Liver (tissue), 9 donors: ENCODE results near the gene ST6GALNAC3. TPM values are rescaled to one million over a fixed set of nuclear protein-coding genes. Genes with fewer than 3 reads are reported as not detected.

Experiments
- DNase-seq: peaks from one replicate; pipeline ENCODE4 v3.0.0-alpha.2; 2017; ENCODE audit warnings: low spot score
- H3K27ac ChIP-seq, 2 donors: one replicate each; pipeline ENCODE4 v1.7.0; 2013; ENCODE audit warnings: inconsistent platforms in 2 of 2, low read length in 2 of 2, control low read depth in 1 of 2, low read depth in 1 of 2, mild to moderate bottlenecking in 1 of 2
- H3K27me3 ChIP-seq, 4 donors: one replicate each; pipeline versions ENCODE4 v1.6.1 to v1.7.0; 2013; ENCODE audit warnings: low read length in 3 of 4, inconsistent platforms in 1 of 4, mild to moderate bottlenecking in 1 of 4, moderate library complexity in 1 of 4; ENCODE audit not compliant: control insufficient read depth in 4 of 4, insufficient read depth in 4 of 4
- H3K36me3 ChIP-seq, 4 donors: one replicate each; pipeline versions ENCODE4 v1.6.1 to v1.7.0; 2013; ENCODE audit warnings: low read length in 3 of 4, mild to moderate bottlenecking in 3 of 4, low read depth in 1 of 4, moderate library complexity in 1 of 4; ENCODE audit not compliant: control insufficient read depth in 4 of 4, insufficient read depth in 3 of 4
- H3K4me1 ChIP-seq, 4 donors: one replicate each; pipeline versions ENCODE4 v1.6.1 to v1.7.0; 2013; ENCODE audit warnings: low read length in 3 of 4, mild to moderate bottlenecking in 3 of 4, moderate library complexity in 1 of 4; ENCODE audit not compliant: control insufficient read depth in 4 of 4, insufficient read depth in 4 of 4
- H3K4me3 ChIP-seq, 3 donors: one replicate each; pipeline versions ENCODE4 v1.6.1 to v1.7.0; 2013; ENCODE audit warnings: low read length in 3 of 3, control low read depth in 1 of 3, low read depth in 1 of 3, mild to moderate bottlenecking in 1 of 3
- H3K9ac ChIP-seq, 2 donors: one replicate each; pipeline ENCODE4 v1.7.0; 2013; ENCODE audit warnings: low read length in 2 of 2, mild to moderate bottlenecking in 2 of 2, moderate library complexity in 2 of 2, control low read depth in 1 of 2, low read depth in 1 of 2
- H3K9me3 ChIP-seq, 4 donors: one replicate each; pipeline versions ENCODE4 v1.6.1 to v1.7.0; 2013; ENCODE audit warnings: low read length in 3 of 4; ENCODE audit not compliant: control insufficient read depth in 4 of 4
- EGR1 ChIP-seq, 2 donors: IDR thresholded peaks; 2 replicates each; pipeline ENCODE4 v1.6.1; 2016 to 2018; ENCODE audit warnings: antibody characterized with exemption in 2 of 2, low read depth in 2 of 2
- FOXA1 ChIP-seq: IDR thresholded peaks from 2 replicates; pipeline ENCODE4 v1.6.1; 2016; ENCODE audit warnings: antibody characterized with exemption
- FOXA2 ChIP-seq: IDR thresholded peaks from 2 replicates; pipeline ENCODE4 v1.6.1; 2016; ENCODE audit warnings: antibody characterized with exemption
- GABPA ChIP-seq, 2 donors: IDR thresholded peaks in 1 of 2; conservative IDR thresholded peaks in 1 of 2; 2 replicates each; pipeline ENCODE4 v1.6.1; 2016; ENCODE audit warnings: antibody characterized with exemption in 2 of 2, mild to moderate bottlenecking in 1 of 2, moderate library complexity in 1 of 2
- HNF4A ChIP-seq, 2 donors: conservative IDR thresholded peaks; 2 replicates each; pipeline ENCODE4 v1.6.1; 2016; ENCODE audit warnings: antibody characterized with exemption in 2 of 2, mild to moderate bottlenecking in 2 of 2
- HNF4G ChIP-seq: IDR thresholded peaks from 2 replicates; pipeline ENCODE4 v1.6.1; 2016; ENCODE audit warnings: antibody characterized with exemption
- JUND ChIP-seq, 2 donors: IDR thresholded peaks; 2 replicates each; pipeline ENCODE4 v1.6.1; 2016; ENCODE audit warnings: antibody characterized with exemption in 2 of 2
- NR2F2 ChIP-seq: IDR thresholded peaks from 2 replicates; pipeline ENCODE4 v1.6.1; 2016; ENCODE audit warnings: antibody characterized with exemption
- RAD21 ChIP-seq, 2 donors: IDR thresholded peaks; 2 replicates each; pipeline ENCODE4 v1.6.1; 2016; ENCODE audit warnings: antibody characterized with exemption in 2 of 2, mild to moderate bottlenecking in 2 of 2
- REST ChIP-seq: IDR thresholded peaks from 2 replicates; pipeline ENCODE4 v1.6.1; 2016; ENCODE audit warnings: antibody characterized with exemption, mild to moderate bottlenecking
- RXRA ChIP-seq, 2 donors: IDR thresholded peaks; 2 replicates each; pipeline ENCODE4 v1.6.1; 2017 to 2018; ENCODE audit warnings: antibody characterized with exemption in 2 of 2, mild to moderate bottlenecking in 1 of 2
- SP1 ChIP-seq: IDR thresholded peaks from 2 replicates; pipeline ENCODE4 v1.6.1; 2018; ENCODE audit warnings: antibody characterized with exemption, mild to moderate bottlenecking
- TAF1 ChIP-seq: conservative IDR thresholded peaks from 2 replicates; pipeline ENCODE4 v1.6.1; 2016; ENCODE audit warnings: antibody characterized with exemption, mild to moderate bottlenecking
- YY1 ChIP-seq: IDR thresholded peaks from 2 replicates; pipeline ENCODE4 v1.6.1; 2016; ENCODE audit warnings: antibody characterized with exemption, mild to moderate bottlenecking
- WGBS: extraction: QIAGEN DNeasy Blood & Tissue Kit; methylation state at CpG from one replicate; pipeline ENCODE4 v1.1.7; 2013; 5-methylcytosine and 5-hydroxymethylcytosine counted together
- polyA plus RNA-seq, 2 donors: library from polyadenylated mRNA; stranded (reverse) in 1 of 2; unstranded in 1 of 2; fragments of 200-250 nt in 1 of 2; fragments of >200 nt in 1 of 2; fragmentation: Nextera tagmentation in 1 of 2; extraction: Ambion mirVana in 1 of 2; gene quantifications; one replicate each; pipeline versions ENCODE4 v1.2.1 to v1.2.3, GENCODE V29; 2013 to 2015
- total RNA-seq, 2 donors: library from RNA; depleted of rRNA; stranded (reverse); fragments of >200 nt; gene quantifications; one replicate each; pipeline ENCODE4 v1.2.3, GENCODE V29; 2014
- TF ChIP-seq, protein P1 (sequence below): fragments of 150-350 bp; IDR thresholded peaks from 2 replicates; pipeline ENCODE4 v1.5.1; 2017; ENCODE audit warnings: improper control_type of control experiment, low read depth, low read length; ENCODE audit not compliant: missing input control
- TF ChIP-seq, protein P2 (sequence below): IDR thresholded peaks from 2 replicates; pipeline ENCODE4 v1.6.1; 2016; ENCODE audit warnings: antibody characterized with exemption
- TF ChIP-seq, protein P3 (sequence below): IDR thresholded peaks from 2 replicates; pipeline ENCODE4 v1.6.1; 2016; ENCODE audit warnings: antibody characterized with exemption
- TF ChIP-seq, protein P4 (sequence below): IDR thresholded peaks from 2 replicates; pipeline ENCODE4 v1.6.1; 2016; ENCODE audit warnings: antibody characterized with exemption
- donor health status: healthy.
- donor health status: healthy.
- donor health status: healthy.
- donor health status: healthy.
- donor health status: healthy.

The ST6GALNAC3 gene
- total and polyA plus RNA-seq, 4 donors = 1.2 to 5.0 (median 3.2) TPM

GRCh38 chr1:76591461-76591860, 516.9 kb downstream of the ST6GALNAC3 start (continued):
- no peak for TF ChIP-seq HNF4G
- TF ChIP-seq EGR1 (IDR thresholded peaks at IDR 0.05; ENCODE audit: low read depth in 2 of 2) = no peak

- 86% methylated on average over 2 of the region's 2 CpGs for WGBS
- Histone ChIP-seq H3K27me3 (no peaks in the 10 kb centered on the region), H3K27ac (no peak overlapping the region), H3K9ac (no peak overlapping the region), H3K9me3 (peaks cover 0 to 3% (median under 1%) of the 10 kb centered on the region in 4 donors), H3K4me1 (no peaks in the 10 kb centered on the region), H3K36me3 (no peaks in the 10 kb centered on the region), H3K4me3 (no peak overlapping the region)
- TF ChIP-seq, protein P1, sequence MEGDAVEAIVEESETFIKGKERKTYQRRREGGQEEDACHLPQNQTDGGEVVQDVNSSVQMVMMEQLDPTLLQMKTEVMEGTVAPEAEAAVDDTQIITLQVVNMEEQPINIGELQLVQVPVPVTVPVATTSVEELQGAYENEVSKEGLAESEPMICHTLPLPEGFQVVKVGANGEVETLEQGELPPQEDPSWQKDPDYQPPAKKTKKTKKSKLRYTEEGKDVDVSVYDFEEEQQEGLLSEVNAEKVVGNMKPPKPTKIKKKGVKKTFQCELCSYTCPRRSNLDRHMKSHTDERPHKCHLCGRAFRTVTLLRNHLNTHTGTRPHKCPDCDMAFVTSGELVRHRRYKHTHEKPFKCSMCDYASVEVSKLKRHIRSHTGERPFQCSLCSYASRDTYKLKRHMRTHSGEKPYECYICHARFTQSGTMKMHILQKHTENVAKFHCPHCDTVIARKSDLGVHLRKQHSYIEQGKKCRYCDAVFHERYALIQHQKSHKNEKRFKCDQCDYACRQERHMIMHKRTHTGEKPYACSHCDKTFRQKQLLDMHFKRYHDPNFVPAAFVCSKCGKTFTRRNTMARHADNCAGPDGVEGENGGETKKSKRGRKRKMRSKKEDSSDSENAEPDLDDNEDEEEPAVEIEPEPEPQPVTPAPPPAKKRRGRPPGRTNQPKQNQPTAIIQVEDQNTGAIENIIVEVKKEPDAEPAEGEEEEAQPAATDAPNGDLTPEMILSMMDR = no peak
- TF ChIP-seq SP1 (no peak), RAD21 (IDR thresholded peaks at IDR 0.05) (no peak), NR2F2 (no peak), HNF4A (conservative IDR thresholded peaks at IDR 0.05) (no peak), RXRA (IDR thresholded peaks at IDR 0.05) (no peak), JUND (IDR thresholded peaks at IDR 0.05) (no peak), FOXA1 (no peak), FOXA2 (no peak), HNF4G (no peak), EGR1 (IDR thresholded peaks at IDR 0.05; ENCODE audit: low read depth in 2 of 2) (no peak), YY1 (no peak), GABPA (IDR thresholded peaks at IDR 0.05 in 1 of 2, conservative IDR thresholded peaks at IDR 0.05 in 1 of 2) (no peak), TAF1 (no peak), REST (no peak)
- TF ChIP-seq, protein P2, sequence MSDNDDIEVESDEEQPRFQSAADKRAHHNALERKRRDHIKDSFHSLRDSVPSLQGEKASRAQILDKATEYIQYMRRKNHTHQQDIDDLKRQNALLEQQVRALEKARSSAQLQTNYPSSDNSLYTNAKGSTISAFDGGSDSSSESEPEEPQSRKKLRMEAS = no peak
- TF ChIP-seq, protein P3, sequence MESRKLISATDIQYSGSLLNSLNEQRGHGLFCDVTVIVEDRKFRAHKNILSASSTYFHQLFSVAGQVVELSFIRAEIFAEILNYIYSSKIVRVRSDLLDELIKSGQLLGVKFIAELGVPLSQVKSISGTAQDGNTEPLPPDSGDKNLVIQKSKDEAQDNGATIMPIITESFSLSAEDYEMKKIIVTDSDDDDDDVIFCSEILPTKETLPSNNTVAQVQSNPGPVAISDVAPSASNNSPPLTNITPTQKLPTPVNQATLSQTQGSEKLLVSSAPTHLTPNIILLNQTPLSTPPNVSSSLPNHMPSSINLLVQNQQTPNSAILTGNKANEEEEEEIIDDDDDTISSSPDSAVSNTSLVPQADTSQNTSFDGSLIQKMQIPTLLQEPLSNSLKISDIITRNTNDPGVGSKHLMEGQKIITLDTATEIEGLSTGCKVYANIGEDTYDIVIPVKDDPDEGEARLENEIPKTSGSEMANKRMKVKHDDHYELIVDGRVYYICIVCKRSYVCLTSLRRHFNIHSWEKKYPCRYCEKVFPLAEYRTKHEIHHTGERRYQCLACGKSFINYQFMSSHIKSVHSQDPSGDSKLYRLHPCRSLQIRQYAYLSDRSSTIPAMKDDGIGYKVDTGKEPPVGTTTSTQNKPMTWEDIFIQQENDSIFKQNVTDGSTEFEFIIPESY = no peak
- TF ChIP-seq, protein P4, sequence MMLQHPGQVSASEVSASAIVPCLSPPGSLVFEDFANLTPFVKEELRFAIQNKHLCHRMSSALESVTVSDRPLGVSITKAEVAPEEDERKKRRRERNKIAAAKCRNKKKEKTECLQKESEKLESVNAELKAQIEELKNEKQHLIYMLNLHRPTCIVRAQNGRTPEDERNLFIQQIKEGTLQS = no peak
- no peak for DNase-seq
These were observed 517.4 kb downstream of the ST6GALNAC3 start for GRCh38 chr1:76591963-76592362.
